GM19238 (cell line): ENCODE results near the gene SETSIP.
A peak's percentile ranks its signal among the peaks of the same experiment; 100 is the strongest.
"Not testable (repeated sequence)": the region's sequence is repeated elsewhere in the genome, so short reads cannot be mapped to it uniquely, and the experiment has no call there.

Experiments
- DNase-seq: peaks from one replicate; pipeline ENCODE4 v3.0.0; 2011; ENCODE audit warnings: low spot score; ENCODE audit not compliant: insufficient read length

The SETSIP gene, protein sequence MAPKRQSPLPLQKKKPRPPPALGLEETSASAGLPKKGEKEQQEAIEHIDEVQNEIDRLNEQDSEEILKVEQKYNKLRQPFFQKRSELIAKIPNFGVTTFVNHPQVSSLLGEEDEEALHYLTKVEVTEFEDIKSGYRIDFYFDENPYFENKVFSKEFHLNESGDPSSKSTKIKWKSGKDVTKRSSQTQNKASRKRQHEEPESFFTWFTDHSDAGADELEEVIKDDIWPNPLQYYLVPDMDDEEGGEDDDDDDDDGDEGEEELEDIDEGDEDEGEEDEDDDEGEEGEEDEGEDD

DNA sequence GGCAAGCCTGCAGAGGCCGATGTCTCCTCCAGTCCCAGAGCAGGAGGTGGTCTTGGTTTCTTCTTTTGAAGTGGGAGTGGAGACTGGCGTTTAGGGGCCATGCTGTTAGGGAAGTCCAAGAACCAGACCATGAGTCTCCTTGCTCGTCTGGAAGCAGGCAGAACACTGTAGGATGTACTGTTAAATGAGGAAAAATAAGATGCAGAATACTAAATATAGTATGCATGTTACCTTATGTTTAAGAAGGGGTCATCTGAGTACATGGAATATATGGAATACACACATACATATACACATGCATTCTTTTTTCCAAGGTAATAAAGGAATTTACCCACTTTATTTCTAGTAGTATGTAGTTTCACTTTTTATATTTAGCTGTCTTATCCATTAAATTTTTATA, at the start of gene SETSIP:
SETSIP (minus strand) TSS at position 101 of the 400 bp plus-strand sequence; CDS start at position 101, 0 bp downstream.
- no peak for DNase-seq

DNA sequence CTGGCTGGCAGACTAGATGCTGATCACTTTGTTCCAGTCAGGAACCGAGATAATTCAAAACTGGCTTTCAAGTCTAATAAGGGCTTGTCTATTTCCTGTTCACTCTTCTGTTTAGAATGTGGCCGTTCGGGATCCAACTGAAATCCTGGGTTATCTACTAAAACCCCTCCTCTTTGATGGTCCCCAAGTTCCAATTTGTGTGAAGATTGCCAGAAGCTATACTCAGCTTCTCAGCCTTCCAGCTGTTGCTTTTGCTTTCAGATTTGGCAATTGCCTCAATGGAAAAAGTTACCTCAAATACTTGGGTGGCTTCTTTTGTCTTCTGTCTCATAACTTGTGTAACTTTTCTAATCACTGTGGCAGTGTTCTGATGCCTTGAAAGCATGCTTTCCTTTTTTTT, 48.7 kb upstream of the SETSIP start:
- no peak for DNase-seq

DNA sequence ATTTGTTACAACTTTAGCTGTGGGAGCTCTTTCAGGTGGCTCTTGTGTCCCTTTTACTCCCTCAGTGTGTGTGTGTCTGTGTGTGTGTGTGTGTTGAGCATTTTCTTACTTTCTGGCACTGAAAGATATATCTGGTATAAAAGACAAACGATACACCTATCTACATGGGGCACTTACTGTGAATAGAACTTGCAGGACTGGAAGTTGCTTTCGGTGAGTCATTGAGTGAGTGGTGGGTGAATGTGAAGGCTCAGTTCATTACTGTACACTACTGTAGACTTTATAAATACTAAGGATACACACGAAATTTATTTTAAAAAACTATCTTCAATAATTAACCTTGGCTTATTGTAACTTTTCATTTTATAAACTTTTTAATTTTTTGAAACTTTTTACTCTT, 43.6 kb upstream of the SETSIP start:
- DNase-seq = no peak

DNA sequence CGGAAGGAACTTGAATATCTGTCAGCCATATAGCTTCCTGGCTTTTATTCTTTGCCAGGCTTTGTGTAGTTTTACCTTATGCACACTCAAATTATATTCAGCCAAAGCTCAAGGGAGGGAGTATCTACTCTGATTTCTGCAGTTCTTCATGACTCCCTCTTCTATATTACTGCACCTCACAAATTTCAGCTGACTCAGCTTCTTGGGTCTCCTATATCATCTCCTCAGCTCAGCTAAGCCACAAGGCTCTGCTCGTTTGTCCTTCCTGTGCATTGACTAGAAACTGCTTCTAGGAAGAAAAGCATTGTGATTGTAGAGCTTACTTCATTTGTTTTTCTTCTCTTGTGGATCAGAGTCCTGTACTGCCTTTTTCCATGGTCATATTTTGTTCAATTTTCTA, 42.3 kb upstream of the SETSIP start:
- no peak for DNase-seq

DNA sequence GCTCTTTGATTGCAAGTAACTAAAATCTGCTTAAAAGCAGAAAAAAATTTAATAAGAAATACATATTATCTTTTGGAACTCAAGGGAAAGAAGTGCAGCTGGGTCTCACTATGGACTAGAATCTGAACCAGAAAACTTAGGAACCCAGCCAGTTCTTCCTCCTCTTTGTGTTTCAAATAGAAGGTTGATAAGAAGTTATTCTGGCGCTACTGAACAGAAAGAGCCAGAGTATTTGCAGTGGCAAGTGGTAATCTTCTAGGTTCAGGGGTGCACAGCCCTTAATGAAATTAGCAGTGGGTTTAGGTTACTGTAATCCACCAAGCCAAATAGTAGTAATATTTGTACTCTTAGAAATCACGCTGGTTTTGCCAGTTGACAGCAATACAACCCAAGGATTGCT, 33.4 kb upstream of the SETSIP start:
- DNase-seq = no peak

DNA sequence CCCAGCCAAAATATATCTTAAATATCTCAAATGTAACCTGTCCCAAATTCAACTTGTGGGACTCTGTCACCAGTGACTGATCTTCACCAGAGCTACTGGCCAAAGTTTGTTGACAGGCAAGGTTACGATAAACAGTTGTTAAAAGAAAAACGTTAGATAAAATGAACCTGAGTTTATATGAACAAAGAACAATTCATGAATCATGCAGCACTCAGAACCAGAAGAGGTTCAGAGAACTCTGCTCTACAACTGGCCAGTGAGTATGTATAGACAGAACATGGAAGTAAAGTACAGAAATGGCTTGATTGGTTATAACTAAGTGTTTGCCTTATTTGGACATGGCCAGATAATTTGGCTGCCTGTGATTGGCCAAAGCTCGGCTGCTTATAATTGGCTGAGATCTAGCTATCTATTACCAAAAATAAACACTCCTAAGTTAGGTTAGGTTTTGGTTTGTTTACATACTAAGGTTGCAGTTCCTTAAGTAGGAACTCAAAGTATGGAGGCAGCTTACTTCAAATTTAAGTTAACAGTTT, 30.4 kb upstream of the SETSIP start:
- DNase-seq = no peak

DNA sequence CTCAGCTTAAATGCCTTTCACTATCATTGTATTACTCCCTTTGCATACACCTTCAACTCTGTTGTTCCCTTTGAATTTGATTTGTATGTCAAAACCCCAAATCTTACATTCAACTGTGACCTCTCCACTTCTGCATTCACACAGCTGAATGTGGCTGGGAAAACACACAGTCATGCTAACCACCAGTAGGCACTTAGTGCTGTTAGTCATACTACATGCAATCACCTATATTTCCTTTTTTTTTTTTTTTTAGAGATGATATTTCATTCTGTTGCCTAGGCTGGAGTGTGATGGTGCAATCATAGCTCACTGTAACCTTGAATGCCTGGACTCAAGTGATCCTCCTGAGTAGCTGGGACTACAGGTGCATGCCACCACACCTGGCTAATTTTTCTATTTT, 21.1 kb upstream of the SETSIP start:
- DNase-seq = no peak

DNA sequence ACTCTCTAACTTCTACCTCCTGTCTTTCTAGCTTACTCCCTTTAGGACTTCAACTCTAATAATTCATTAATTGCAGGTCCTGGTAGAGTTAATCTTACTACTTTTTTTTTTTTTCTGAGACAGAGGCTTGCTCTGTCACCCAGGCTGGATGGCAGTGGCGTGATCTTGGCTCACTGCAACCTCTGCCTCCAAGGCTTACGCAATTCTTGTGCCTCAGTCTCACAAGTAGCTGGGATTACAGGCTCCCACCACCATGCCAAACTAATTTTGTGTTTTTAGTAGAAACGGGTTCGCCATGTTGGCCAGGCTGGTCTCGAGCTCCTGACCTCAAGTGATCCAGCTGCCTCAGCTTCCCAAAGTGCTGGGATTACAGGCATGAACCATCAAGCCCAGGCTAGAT, 20.7 kb upstream of the SETSIP start:
- DNase-seq = no peak

DNA sequence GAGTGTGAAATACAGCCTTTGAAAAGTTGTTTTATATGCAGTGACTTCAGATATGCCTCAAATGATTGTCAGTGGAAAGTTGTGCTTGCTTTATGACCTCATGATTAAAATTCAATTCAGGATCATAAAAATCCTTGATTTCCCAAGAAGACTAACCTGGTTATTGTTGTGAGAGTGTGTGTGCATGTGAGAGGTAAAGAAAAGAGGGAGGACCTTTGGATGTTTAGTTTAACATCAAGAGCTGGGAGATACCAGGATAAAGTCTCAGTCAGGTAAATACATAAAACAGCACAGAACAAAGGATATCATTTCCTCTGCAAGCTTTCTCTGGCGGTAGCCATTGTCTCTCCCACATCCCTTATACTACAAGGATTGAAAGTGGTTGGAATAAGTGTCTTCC, 19.4 kb upstream of the SETSIP start:
- DNase-seq = no peak

DNA sequence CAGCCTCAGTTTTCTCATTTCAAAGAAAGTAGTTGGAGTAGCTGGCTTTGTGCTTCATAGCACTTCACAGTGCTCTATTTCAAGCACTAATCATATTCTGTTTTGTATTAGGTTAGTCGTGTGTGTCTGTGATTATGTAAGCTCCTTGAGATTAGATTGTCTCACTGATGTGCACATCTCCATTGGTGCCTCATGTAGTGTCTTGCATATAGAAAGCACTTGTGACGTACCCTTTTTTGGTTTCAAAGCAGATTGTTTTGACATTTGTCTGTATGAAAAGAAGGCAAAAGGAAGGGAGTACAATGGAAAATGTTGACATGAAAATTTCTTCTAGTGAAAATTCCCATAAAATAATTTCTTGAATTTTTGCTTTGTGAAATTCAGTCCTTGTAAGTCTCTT, 18.9 kb upstream of the SETSIP start:
- DNase-seq = no peak

DNA sequence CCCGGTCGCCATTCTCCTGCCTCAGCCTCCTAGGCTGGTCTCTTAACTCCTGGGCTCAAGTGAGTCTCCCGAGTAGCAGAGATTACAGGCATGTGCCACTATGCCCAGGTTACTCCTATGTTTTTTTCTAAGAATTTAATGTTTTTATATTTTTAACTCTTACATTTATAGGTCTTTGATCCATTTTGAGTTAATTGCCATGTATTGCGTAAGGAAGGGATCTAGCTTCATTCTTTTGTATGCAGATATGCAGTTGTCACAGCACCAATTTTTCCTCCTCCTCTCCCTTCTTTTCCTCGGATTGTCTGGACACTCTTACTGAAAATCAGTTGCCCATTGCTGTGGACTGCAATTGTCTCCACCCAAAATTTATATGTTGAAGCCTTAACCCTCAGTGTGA, 16.4 kb upstream of the SETSIP start:
- no peak for DNase-seq

DNA sequence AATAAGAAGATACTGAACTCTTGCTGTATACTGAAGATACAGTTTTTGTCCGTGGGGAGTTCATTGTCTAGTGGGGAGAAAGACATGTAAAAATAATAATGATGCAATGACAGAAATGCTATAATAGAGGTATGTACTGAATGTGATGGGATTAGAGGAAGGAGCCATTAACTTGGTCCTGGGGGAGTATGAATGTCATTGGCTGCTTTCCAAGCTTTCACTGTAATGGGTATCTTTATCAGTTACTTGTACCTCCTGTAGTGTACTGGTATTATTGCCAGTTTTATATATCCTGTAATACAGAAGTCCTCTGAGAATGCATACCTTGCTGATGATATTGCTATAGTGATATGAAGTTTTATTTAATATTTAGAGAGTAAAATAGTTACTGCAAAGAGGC, 12.3 kb upstream of the SETSIP start:
- DNase-seq = no peak

DNA sequence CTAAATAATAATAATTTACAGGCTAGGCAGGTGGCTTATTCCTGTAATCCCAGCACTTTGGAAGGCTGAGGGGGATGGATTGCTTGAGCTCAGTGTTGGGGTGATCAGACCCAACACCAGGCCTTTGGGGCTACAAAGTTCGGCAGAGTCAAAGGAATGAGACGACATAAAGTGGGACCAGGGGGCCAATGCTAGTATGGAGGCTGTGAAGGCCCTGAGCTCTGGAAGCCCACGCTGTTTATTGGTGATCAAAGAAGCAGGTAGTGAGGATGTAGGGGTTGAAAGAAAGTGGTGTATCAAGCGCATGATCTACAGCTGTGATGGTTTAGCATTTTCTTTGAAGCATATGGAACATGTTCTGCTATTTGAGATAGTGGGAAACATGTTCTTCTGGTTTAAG, 10.5 kb upstream of the SETSIP start:
- no peak for DNase-seq

DNA sequence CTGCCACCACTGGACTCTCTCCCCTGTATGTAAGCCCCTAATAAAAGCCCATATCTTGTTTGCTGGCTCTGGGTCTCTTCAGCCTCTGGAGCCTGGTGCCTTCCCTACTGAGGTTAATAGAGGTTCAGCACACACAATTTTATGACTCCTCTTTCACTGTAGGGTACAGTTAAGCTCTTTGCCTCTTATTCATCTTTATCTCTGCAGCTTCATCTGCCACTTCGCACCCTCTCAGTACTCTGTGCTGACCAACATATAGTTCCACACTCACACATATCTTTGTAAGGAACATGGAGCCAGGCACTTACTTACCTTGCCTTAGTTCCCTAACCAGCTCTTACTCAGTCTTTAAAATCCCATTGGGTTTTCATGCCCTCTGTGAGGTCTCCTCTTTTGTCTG, 9.4 kb upstream of the SETSIP start:
- no peak for DNase-seq

DNA sequence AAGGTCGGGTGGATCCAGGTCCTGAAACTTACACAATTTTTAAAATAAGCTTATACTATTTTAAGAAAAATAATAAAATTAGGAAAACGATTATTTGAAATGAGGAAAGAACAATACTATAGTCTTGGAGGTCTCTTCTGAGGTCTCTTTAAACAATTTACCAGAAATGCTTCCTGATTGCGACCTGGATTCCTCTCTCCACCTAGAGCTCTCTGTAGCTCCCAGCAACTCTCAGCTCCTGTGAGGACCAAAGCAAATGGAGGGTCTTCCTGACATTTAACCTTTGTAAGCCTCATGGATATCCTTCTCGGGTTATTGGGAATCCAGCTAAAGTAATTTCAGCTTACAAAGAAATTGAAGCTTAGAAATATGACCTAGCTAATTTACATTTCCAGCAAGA, 5.8 kb upstream of the SETSIP start:
- DNase-seq = no peak

DNA sequence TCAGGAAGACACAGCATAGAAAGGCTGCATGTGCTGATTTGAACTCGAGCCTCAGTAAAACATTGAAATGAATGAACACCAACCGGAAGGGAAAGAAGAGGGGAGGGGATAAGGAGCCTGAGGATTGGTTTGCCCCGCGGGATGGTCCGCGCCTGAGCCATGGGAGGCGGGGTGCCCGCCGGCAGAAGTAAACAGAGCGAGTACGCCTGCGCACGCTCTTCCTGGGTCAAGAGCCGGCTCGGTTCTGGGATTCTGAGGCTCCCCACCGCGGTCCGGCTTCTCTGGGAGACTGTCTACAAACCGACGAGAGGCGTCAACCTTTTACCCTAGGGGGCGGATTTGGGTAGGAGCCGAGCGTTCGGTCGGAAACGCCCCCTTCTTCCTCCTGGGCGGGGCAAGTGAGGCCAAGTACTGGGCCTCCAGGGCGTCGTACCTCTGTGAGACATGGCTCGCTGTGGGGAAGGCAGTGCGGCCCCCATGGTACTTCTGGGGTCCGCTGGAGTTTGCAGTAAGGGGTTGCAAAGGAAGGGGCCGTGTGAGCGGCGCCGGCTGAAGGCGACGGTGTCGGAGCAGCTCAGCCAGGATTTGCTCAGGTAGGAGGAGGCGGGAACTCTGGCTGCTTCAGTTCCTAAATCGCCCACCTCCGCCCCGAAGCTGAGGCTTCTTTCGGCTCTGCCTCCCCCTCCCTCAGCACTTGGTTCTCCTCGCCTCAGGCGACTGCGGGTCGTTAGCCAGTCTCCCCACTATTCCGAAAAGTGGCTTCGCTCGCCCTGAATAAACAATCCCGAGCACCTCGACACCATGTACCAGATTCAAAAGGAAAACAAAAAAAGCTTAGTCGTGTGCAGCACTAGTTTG, 5.1 kb upstream of the SETSIP start, which contains the start of gene BTBD8:
BTBD8 (plus strand) TSS at position 218 of the 858 bp plus-strand sequence; CDS start at position 445, 227 bp downstream.
- DNase-seq = peak; percentile 42

DNA sequence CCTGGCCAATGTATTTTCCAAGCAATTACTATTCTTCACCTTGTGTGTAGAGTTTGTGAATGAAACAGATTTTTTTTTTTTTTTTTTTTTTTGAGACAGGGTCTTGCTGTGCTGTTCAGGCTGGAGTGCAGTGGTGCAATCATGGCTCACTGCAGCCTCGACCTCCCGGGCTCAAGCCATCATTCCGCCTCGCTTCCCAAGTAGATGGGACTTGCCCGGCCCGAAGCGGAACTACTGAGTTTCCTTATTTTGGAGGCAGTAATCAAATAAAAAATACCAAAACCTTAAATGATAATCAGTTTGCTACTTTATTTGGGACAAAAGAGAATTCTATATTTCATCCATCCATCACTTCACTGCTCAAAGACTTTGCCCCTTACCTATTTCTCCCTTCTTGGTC, 4.2 kb upstream of the SETSIP start:
- DNase-seq = no peak

DNA sequence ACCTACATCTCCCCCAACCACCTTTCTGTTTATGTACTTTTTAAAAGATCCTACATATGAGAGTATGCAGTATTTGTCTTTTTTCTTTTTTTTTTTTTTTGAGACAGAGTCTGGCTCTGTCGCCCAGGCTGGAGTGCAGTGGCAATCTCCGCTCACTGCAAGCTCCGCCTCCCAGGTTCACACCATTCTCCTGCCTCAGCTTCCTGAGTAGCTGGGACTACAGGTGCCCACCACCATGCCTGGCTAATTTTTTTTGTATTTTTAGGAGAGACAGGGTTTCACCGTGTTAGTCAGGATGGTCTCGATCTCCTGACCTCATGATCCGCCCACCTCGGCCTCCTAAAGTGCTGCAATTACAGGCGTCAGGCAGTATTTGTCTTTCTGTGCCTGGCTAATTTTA, 2.9 kb upstream of the SETSIP start:
- not testable (repeated sequence) for DNase-seq

DNA sequence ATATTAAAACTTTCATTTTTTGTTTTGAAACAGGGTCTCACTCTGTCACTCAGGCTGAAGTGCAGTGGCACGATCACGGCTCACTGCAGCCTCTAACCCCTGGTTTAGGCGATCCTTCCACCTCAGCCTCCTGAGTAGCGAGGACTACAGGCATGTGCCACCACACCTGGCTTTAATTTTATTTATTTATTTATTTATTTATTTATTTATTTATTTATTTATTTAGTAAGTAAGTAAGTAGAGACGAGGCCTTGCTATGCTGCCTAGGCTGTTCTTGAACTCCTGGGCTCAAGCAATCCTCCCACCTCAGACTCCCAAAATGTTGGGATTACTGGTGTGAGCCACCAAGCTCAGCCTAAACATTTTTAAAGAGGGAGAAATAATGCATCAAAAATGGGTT, 1.2 kb upstream of the SETSIP start:
- no peak for DNase-seq

DNA sequence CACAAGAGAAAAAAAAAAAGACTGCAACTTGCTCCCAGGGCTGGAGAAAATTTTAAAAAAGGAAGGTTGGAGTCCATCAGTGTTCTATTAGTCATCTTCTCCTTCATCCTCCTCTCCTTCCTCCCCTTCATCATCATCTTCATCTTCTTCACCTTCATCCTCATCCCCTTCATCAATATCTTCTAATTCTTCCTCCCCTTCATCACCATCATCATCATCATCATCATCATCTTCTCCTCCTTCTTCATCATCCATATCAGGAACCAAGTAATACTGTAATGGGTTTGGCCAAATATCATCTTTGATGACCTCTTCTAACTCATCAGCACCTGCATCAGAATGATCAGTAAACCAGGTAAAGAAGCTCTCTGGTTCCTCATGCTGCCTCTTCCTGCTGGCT, 765 bp downstream of the SETSIP start:
- not testable (repeated sequence) for DNase-seq

DNA sequence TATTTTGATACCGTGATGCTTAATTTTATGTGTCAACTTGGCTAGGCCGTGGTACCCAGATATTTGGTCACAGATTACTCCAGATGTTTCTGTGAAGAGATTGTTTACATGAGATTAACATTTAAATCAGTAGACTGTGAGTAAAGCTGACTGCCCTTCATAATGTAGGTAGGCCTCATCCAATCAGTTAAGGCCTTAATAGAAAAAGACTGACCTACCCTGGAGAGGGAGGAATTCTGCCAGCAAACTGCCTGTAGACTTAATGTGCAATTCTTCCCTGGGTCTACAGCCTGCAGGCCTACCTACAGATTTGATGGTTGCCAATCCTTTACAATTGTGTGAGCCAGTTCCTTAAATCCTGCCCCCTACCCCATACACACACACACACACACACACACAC, 4.3 kb downstream of the SETSIP start:
- DNase-seq = no peak

DNA sequence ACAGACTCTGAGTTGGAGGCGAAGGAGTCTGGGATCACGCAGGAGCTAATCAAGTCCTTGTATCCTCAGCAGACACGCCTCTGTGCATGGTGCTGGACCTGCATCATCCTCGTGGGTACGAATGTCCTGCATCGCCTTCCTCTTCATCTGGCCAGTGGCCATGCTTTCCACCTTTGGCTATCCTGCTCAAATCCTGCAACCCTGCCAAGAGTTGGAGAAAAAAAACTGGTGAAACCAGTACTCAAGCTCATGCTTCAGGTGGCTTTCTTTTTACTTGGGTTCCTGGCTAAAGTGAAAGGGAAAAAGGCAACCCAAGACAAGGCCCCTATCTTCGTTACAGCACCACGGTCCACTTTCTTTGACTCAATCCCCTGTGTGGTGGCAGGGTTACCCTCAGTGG, 8.9 kb downstream of the SETSIP start:
- no peak for DNase-seq

DNA sequence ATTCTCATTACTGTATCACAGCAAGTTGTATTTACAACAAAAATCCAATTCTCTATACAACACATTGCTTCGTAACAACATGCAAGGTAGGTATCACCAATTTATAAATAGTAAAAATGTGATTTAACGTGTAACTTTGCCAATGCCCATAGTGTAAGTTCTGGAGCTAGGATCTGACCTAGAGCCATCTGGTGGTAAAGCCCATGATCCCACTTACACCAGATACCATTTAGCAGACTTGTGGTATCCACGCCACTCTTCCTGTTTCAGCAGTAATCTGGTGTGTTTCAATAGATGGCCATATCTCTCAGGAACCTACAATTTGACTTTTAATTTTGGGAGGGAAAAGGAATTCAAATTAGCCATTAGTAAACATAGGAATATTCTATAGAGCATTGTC, 10.2 kb downstream of the SETSIP start:
- DNase-seq = no peak
